Right ventricle myocardium inferior (tissue), 1 donor: ENCODE results near the gene ARHGAP31. TPM values are rescaled to one million over a fixed set of nuclear protein-coding genes. Genes with fewer than 3 reads are reported as not detected.
A peak's percentile ranks its signal among the peaks of the same experiment; 100 is the strongest.
"Not testable (repeated sequence)": the region's sequence is repeated elsewhere in the genome, so short reads cannot be mapped to it uniquely, and the experiment has no call there.

Experiments used
- ATAC-seq: fragments of 200-7000 bp; cut with Tn5 transposase; one replicate; pipeline ENCODE4 v1.9.1; 2020; ENCODE audit warnings: mild to moderate bottlenecking, moderate library complexity
- DNase-seq: peaks from one replicate; pipeline ENCODE4 v3.0.0; 2021; ENCODE audit errors: missing footprints
- intact Hi-C: fragments of 100-400 bp; cut with DNase I; formaldehyde crosslinking; loops from one replicate; pipeline ENCODE4 v1.11.0; 2022
- total RNA-seq: library from RNA; stranded (reverse); fragmentation: NEBNext Ultra II Directional; extraction: Animal tissue kit (Norgen Biotek cat#: 25700); gene quantifications from one replicate; pipeline ENCODE4 v1.2.1, GENCODE V29; 2021
- donor health status: DM: no; HTN: yes; CAD: no; lungs with severe emphysema.

The ARHGAP31 gene
- total RNA-seq, 1 donor from 2014 or later: 42.8 TPM

- DNase-seq: no peak
- ATAC-seq: no peak
- intact Hi-C loops: no loop called here
These were observed 17.1 kb downstream of the ARHGAP31 start for GRCh38 chr3:119311081-119311925.

GRCh38 chr3:119313461-119313860 lies 19.3 kb downstream of the ARHGAP31 start:
- intact Hi-C loops: no loop called here
- DNase-seq (no peak), ATAC-seq (no peak)

- intact Hi-C loops: no loop called here
- ATAC-seq: no peak
- DNase-seq: no peak
These were observed 20.6 kb downstream of the ARHGAP31 start for GRCh38 chr3:119314821-119315220.

GRCh38 chr3:119315600-119316312 lies 21.6 kb downstream of the ARHGAP31 start:
- intact Hi-C loops: no loop called here

GRCh38 chr3:119316313-119316670 lies 22.1 kb downstream of the ARHGAP31 start:
- intact Hi-C loops: no loop called here
- DNase-seq (no peak), ATAC-seq (peak; percentile 30)

More at GRCh38 chr3:119315600-119316312, 21.6 kb downstream of the ARHGAP31 start:
- DNase-seq: no peak
- ATAC-seq: no peak

- ATAC-seq (no peak), DNase-seq (no peak)
- intact Hi-C loops: no loop called here
These were observed 24.7 kb downstream of the ARHGAP31 start for GRCh38 chr3:119318876-119319275.

GRCh38 chr3:119319311-119319710 lies 25.1 kb downstream of the ARHGAP31 start:
- DNase-seq (no peak), ATAC-seq (no peak)
- intact Hi-C loops: no loop called here

- ATAC-seq, intact Hi-C loops, DNase-seq: not testable (repeated sequence)
These were observed 26.6 kb downstream of the ARHGAP31 start for GRCh38 chr3:119320785-119321184.

- ATAC-seq (peak; percentile 56), DNase-seq (no peak)
- intact Hi-C loops: loop anchor here (2.0 kb wide), 1 partner anchor 25 kb away; no protein-coding TSS in a partner anchor
These were observed 28.0 kb downstream of the ARHGAP31 start for GRCh38 chr3:119322021-119322834.

- intact Hi-C loops: loop anchor here (2.0 kb wide), 1 partner anchor 26 kb away; no protein-coding TSS in a partner anchor
- peak; percentile 93 for ATAC-seq
These were observed 28.9 kb downstream of the ARHGAP31 start for GRCh38 chr3:119322835-119323722.

GRCh38 chr3:119323723-119324085 lies 29.5 kb downstream of the ARHGAP31 start:
- ATAC-seq: no peak
- no peak for DNase-seq
- intact Hi-C loops: loop anchor here (2.0 kb wide), 1 partner anchor 27 kb away; no protein-coding TSS in a partner anchor

More at GRCh38 chr3:119322835-119323722, 28.9 kb downstream of the ARHGAP31 start:
- peak; percentile 94 for DNase-seq

- DNase-seq (no peak), ATAC-seq (no peak)
- intact Hi-C loops: no loop called here
These were observed 30.7 kb downstream of the ARHGAP31 start for GRCh38 chr3:119324899-119325298.

GRCh38 chr3:119326976-119327375 lies 32.8 kb downstream of the ARHGAP31 start:
- ATAC-seq (no peak), DNase-seq (no peak)
- intact Hi-C loops: no loop called here

- intact Hi-C loops: no loop called here
- no peak for DNase-seq
- no peak for ATAC-seq
These were observed 35.4 kb downstream of the ARHGAP31 start for GRCh38 chr3:119329551-119329950.

GRCh38 chr3:119330181-119330580 lies 36.0 kb downstream of the ARHGAP31 start:
- DNase-seq (no peak), ATAC-seq (no peak)
- intact Hi-C loops: no loop called here

GRCh38 chr3:119330858-119331257 lies 36.7 kb downstream of the ARHGAP31 start:
- ATAC-seq: no peak
- intact Hi-C loops: no loop called here

GRCh38 chr3:119331661-119332060 lies 37.5 kb downstream of the ARHGAP31 start:
- ATAC-seq (peak; percentile 52), DNase-seq (no peak)
- intact Hi-C loops: no loop called here

More at GRCh38 chr3:119330858-119331257, 36.7 kb downstream of the ARHGAP31 start:
- no peak for DNase-seq
